WI38 (cell line): ENCODE results near the gene GTF2H2C.
"Not testable (repeated sequence)": the region's sequence is repeated elsewhere in the genome, so short reads cannot be mapped to it uniquely, and the experiment has no call there.

ENCODE experiments used
- H3K4me3 ChIP-seq: 2 replicates; pipeline ENCODE4 v1.5.1; 2011; ENCODE audit warnings: low read depth, mild to moderate bottlenecking, control low read depth, low read length

The GTF2H2C gene

DNA sequence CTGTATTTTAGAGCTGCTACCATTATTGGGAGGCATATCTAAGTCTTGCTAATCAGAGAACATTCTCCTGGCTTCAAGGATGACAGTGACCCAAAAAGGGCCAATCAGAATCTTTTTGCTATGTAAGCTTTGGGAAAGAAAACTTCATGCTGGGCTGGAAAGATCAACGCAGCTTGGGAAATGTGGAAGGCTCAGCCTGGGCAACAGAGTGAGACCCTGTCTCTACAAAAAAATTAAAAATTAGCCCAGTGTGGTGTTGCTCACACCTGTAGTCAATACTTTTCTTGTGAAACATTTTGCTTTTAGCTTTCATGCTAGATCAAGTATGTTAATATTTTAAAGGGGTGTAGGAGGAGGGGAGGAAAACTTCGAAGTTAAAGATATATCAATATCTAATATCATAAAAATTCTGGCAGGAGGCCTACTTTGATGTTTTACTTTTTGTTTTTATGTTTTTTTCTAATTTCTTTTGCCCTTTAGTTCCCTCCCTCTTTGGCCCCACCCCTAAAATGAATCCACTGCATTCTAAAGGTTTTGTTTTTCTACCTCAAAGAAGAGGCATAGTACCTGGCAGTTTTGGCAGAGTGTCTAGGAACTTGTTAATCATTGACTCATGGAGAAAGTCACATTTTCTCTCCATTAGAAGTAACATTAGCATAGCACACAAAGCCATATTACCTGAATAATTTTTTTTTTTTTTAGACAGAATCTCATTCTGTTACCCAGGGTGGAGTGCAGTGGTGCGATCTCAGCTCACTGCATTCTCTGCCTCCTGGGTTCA lies 17.0 kb upstream of the GTF2H2C start:
- H3K4me3 ChIP-seq: not testable (repeated sequence)

DNA sequence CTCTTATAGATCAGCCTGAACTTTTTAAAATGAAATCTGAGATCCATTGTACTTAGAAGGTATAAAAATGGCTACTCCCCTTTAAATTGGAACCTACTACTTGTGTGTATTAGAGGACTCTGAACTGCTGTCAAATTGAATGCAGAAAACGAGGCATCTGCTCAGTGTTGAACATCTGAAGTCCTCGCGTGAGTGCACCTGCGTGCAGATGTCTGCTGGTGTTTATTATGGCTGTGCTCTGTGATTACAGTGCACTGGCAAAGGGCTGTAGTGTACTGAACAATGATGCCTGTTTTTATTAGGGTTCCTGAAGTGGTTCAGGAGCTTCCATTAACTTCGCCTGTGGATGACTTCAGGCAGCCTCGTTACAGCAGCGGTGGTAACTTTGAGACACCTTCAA lies 15.4 kb upstream of the GTF2H2C start:
- H3K4me3 ChIP-seq: not testable (repeated sequence)

DNA sequence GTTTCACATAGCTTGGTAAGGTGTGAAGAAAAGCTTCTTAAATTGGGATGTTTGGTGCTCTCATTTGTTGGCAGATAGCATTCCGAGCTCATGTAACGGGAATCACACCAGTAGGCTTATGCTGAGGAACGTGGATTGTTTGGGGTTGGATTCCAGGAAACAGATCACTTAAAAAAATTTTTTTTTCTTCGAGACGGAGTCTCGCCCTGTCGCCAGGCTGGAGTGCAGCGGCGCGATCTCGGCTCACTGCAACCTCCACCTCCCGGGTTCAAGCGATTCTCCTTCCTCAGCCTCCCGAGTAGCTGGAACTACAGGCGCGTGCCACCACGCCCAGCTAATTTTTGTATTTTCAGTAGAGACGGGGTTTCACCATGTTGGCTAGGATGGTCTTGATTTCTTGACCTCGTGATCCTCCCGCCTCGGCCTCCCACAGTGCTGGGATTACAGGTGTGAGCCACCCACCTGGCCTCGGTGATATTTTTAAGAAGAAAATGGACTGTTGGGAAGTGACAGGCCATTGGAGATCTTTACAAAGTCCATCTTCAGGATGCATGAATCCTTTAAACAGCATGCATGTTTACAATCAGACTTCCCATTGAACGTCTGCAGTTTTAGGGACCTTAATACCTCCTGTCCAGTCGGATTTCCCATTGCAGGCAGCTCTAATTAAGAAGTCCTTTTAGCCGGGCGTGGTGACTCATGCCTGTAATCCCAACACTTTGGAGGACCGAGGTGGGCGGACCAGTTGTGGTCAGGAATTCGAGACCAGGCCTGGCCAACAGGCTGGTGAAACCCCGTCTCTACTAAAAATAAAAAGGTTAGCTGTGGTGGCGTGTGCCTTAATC lies 818 bp downstream of the GTF2H2C start:
- peak overlapping the region; percentile 53 for H3K4me3 ChIP-seq

DNA sequence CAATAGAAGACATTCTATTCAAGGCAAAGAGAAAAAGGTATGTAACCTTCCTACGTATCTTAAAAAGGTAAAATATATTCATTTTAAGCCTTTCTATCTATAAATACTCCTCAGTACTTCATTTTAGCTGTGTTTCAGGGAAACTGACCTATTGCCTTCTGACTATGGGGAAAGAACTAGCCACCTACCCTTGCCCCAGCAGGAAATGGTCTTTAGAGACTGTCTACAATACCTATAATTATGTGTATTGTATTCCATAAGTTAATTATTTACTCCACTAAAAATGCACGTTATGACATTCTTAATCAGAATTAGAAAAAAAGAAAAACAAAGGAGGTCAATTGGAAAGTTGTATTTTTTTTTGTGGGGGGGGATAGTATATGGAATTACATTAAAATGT lies 6.2 kb downstream of the GTF2H2C start:
- not testable (repeated sequence) for H3K4me3 ChIP-seq

DNA sequence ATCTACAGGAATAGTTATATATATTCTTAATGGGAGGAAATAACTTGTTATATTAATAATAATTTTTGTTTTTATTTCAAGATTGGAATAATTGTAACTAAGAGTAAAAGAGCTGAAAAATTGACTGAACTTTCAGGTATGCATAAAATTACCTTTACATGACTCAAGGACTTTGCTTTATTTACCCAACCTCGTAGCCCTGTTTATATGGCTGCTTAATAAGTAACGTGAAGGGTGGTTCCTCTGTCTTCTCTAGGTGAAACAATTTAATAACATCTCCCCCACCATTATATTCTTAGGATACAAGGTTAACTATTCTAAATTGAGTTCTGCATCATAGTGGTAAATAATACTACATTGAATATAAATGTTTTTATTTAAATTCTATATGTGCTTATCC lies 8.1 kb downstream of the GTF2H2C start:
- H3K4me3 ChIP-seq: not testable (repeated sequence)

DNA sequence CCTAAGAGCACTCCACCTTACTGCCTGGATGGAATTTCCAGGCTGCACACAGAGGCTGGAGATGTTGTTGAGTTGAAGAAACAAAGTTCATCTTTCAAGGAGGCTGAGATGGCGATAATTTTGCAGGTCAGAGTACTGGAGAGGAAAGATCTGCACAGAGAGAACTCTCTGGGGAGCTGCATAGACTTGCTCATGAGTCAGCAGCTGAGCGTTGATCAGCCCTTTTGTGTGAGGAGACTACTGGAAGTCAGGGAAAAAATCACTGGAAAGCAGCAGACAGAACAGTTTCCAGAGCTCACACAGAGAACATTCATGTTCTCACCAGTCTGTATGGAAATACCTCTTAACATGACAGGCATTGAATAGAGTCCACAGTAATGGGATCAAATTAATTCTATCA lies 23.4 kb downstream of the GTF2H2C start:
- not testable (repeated sequence) for H3K4me3 ChIP-seq

DNA sequence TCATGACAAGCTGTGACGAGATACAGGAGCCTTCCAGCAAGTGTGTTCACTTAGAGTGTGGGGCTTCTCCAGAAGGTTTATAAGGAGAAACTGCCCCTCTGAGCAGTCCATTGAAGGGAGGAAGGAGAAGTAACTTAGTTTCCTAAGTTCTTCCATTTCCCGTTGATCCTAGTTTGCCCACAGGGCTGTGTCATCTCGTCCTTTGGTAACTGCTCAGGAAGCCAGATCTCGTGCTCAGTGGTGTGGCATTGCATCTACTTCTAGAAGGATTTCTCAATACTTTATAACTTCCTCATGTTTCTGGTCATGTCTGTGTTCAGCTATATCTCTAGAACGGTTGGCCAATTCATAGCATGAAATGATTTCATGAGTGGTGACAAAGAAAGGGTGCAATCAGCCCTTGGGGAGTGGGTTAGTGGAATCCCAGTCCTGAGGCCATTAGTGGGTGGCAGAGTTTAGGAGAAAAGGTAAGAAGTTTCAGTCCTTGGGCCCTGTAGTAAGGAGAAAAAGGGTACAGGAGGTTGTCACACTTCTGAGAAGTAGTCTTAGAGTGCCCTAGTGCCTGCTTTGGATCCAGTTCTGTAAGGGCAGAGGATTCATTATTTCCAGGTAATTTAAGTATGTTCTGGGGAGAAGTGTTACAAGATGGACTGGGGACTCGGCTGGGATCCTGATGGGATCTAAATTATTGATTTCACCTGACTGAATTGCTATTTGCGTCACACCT lies 36.3 kb downstream of the GTF2H2C start:
- H3K4me3 ChIP-seq: not testable (repeated sequence)

DNA sequence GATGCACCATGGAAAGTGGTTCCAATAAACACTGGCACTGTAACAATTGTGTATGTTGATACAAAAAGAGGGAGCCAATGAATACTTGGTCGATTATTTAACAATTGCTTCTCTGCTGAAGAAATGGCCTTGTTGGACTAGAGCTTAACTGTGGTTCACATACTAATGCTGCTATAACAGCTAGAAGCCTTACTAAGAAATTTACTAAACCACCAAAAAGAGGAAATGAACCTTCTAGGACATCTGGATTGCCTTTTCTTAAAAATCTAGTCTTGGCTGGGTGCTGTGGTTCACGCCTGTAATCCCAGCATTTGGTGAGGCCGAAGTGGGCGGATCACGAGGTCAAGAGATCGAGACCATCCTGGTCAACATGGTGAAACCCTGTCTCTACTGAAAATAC lies 42.0 kb downstream of the GTF2H2C start:
- not testable (repeated sequence) for H3K4me3 ChIP-seq

DNA sequence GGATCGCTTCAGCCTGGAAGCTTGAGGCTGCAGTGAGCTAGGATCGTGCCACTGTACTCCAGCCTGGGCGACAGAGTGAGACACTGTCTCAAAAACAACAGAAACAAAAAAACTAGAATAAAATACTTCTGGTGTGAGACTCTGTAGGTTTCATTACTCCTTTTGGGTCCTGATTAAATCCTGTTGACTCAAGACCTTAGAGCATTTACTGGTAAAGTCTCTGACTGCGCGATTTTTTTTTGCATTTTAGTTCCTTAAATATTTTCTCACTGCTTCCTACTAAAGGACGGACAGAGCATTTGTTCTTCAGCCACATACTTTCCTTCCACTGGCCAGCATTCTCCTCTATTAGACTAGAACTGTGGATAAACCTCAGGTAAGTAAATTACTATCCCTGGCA lies 46.8 kb downstream of the GTF2H2C start:
- not testable (repeated sequence) for H3K4me3 ChIP-seq

DNA sequence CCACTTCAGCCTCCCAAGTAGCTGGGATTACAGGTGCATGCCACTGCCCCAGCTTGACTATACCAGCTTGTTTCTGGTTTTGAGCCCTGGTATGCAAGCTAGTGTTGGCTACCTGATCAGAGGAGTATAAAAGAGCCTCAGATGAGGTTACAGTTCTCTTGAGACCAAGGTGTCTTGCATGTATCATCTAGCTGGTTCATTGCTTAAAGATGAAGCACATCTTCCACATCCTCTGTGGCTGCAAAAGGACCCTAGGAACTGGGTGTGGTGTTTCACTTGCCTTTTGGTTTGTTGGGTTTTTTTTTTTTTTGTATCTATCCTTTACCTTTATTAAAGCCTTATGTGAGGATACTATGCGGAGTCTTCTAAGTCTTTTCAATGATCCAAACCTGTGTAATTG lies 47.8 kb downstream of the GTF2H2C start:
- not testable (repeated sequence) for H3K4me3 ChIP-seq

DNA sequence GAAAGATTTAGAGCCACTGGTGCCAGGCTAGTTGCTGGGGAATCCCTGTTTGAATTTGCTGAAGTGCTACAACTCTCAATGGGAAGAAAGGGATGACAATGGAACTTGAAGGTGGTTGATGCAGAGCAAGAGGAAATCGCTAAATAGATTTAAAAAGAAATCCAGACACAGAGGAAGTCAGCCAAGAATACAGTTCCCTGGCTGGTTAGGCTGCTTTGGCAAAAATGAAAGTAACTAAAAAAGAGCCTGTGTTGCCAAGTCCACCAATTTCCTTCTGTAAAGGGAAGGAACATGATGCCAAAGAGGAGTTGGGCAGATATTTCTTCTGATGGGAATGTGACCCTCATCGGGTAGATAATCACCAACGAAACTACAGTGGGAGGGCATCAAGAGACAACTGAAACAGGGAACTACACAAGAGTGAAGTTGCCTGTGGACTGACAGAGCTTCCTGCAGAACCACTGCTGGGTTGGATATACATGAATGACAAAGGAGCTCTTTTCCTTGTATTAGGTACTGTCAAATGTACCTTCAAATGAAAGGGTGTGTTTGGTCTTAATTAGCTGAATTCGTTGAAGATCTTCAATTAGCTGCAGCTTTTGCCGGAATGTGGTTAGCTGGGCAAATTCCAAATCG lies 49.0 kb downstream of the GTF2H2C start:
- H3K4me3 ChIP-seq: not testable (repeated sequence)

DNA sequence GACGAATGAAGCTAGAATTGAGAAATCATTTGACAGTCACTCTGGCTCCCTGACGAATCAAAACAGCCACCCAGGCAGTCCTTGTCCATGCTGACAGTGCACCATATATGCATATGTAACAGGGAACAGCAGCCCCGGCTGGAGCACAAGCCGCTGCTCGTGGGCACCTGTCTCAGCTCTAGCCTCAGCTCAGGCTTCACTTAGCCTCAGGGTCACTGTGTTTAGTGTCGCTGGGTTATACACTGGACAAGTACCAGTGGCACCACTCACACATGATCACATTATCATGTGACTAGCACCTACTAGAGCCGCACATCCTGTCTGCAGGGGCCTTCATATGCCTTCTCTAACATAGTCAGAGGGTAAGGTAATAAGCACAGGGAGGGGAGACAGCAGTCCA lies 54.9 kb downstream of the GTF2H2C start:
- H3K4me3 ChIP-seq: not testable (repeated sequence)

DNA sequence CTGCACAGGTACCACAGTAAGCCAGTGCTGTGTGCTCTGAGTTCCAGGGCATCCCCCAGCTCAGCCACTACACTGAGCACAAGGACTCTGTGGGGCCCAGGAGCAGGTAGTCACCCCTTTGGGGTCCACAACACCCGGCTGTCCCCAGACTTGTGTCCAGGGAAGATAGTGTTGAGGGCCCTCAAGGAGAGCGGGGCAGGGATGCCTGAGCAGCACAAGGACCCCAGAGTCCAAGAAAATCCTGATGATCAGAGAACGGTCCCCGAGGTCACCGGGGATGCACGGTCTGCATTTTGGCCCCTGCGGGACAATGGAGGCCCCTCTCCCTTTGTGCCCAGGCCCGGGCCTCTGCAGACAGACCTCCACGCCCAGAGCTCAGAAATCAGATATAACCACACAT lies 71.9 kb downstream of the GTF2H2C start:
- H3K4me3 ChIP-seq: not testable (repeated sequence)
